SK-MEL-5 (cell line): ENCODE results near the gene KCTD13. TPM values are rescaled to one million over a fixed set of nuclear protein-coding genes. Genes with fewer than 3 reads are reported as not detected.
"Not testable (repeated sequence)": the region's sequence is repeated elsewhere in the genome, so short reads cannot be mapped to it uniquely, and the experiment has no call there.

Source experiments
- DNase-seq: peaks from one replicate; pipeline ENCODE4 v3.0.0-alpha.2; 2016; ENCODE audit warnings: low read depth, low spot score
- in situ Hi-C: cut with HindIII; loops from 2 replicates; pipeline ENCODE4 v1.10.0; 2016; ENCODE audit warnings: low sequenced_read_pairs, high pct_unique_total_duplicates, low pct_unique_long_range_greater_than_20kb
- total RNA-seq: library from RNA; depleted of rRNA; stranded (reverse); fragments of >200 nt; shearing (Covaris generic); gene quantifications from 2 replicates; pipeline ENCODE4 v1.2.3, GENCODE V29; 2014; rRNA removed

The KCTD13 gene
- total RNA-seq, 1 experiment from 2014 or later, result 9.1 TPM

DNA sequence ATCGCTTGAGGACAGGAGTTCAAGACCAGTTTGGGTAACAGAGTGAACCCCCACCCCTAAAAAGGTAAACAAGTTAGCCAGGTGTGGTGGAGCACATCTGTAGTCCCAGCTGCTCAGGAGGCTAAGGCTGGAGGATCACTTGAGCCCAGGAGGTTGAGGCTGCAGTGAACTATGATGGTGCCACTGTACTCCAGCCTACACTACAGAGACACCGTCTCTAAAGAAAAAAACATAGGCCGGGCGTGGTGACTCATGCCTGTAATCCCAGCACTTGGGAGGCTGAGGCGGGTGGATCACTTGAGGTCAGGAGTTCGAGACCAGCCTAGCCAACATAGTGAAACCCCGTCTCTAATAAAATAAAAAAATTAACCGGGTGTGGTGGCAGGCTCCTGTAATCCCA is 57.0 kb downstream of the KCTD13 start:
- in situ Hi-C loops, DNase-seq: not testable (repeated sequence)

DNA sequence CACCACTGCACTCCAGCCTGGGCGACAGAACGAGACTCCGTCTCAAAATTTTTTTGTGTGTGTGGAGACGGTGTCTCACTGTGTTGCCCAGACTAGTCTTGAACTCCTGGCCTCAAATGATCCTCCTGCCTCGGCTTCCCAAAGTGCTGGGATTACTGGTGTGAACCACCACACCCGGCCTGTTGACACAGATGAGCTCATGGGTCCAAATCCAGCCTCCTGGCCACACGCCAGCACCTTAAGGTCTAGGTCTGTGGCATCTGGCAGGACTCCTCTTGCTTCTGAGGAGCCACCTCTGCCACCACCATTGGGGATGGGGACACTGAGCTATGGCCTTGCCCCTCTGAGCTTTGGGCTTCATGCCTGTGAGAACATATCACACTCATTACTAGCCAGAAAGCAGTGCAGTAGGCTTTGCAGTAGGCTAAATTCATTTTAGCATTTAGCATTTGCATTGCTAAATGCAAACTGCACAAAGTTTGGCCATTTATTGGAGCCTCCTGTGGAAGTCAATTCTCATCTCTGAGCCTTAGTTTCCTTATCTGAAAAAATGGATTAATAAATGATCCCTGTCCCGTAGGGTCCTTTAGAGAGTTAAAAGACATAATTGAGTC is 57.5 kb downstream of the KCTD13 start:
- in situ Hi-C loops, result no loop called here
- no peak for DNase-seq

DNA sequence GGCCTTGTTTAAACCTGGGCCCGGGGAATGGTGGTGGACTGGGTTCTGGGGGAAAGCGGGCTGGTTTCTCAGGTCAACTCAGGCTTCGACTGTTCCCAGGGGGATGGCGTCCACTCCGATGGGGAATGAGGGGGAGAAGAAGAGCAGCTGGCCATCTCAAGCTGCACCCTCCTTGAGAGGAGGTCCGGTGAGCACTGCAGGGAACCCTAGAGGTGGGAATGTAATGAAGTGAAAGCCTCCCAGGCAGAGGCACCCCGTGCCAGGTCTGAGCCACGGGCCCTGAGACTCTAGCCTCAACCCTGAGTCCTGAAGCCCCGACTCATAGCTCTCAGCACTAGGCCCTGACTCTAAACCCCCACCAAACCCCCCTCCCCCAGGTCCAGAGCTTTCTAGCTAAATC is 61.8 kb downstream of the KCTD13 start:
- no peak for DNase-seq
- in situ Hi-C loops, result no loop called here

DNA sequence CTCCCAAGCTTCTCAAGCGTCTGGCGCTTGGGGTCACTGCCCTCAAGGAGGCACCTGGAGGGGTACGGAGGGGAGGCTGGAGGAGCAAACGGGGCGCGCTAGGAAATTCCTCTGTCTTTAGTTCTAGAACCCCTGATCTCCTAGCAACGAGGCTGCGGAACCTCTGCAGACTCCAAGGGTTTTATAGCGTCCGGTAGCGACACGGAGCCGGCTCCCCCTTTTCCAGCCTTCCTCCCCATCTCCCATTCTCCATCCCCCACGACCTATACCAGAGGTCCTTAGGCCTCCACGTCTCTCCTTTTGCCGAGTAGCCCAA is 62.4 kb downstream of the KCTD13 start:
- in situ Hi-C loops, result no loop called here
- DNase-seq, result no peak

- in situ Hi-C loops, result no loop called here
- peak; percentile 95 for DNase-seq
Measured at GRCh38 chr16:29862884-29863668, 63.0 kb downstream of the KCTD13 start, which contains the start of gene CDIPT. Gene CDIPT, minus strand, starts transcription at chr16:29863226. Its CDS starts 369 bp downstream, at chr16:29862857.

GRCh38 chr16:29862383-29862883 is 63.6 kb downstream of the KCTD13 start:
- in situ Hi-C loops, result no loop called here
- DNase-seq, result peak; percentile 22

DNA sequence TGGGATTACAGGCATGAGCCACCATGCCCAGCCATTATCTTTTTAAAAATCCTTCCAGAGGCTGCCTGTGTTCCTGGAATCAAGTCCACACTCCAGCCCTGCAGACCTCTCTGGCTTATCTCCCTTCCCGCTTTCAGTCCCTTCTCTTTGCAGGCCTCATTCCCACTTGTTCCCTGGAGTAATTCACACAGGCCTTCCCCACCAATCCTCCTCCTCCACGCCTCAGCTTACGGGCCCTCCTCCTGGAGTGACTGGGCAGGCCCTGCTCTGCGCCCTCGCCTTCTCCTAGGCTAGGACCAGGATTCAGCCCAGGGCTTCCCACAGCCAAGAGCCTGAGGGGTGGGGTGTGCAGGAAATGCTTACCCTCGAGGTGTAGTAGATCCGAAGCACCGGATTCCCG is 65.8 kb downstream of the KCTD13 start:
- in situ Hi-C loops, result no loop called here
- DNase-seq, result no peak

- in situ Hi-C loops, result no loop called here
- DNase-seq, result no peak
Measured at GRCh38 chr16:29858974-29859373, 67.1 kb downstream of the KCTD13 start.

GRCh38 chr16:29858149-29858849 is 67.7 kb downstream of the KCTD13 start:
- no peak for DNase-seq
- in situ Hi-C loops, result no loop called here

DNA sequence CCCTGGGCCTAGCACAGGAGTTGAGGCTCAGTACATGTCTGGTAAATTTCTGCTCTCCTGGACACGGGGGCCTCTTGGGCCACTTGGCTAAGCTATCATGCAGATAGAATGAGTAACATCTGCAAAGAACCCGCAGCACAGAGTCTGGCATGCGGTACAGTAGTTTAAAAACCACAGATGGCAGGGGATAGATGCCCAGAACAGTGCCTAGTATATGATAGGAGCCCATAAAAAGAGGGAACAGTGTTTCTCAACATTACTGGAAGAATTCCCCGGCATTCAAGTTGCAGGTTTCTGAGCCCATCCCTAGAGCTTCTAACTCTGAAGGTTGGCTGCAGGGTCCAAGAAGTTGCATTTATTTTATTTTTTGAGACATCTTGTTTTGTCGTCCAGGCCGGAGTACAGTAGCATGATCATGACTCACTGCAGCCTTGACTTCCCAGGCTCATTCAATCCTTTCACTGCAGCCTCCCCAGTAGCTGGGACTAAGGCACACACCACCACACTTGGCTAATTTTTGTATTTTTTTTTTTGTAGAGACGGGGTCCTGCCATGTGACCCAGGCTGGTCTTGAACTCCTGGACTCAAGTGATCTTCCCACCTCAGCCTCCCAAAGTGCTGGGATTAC is 68.8 kb downstream of the KCTD13 start:
- in situ Hi-C loops, result no loop called here
- no peak for DNase-seq

Other genes with a start within 250 kb of the KCTD13 start
- 41.1 and 46.0 TPM in 2 replicates for gene QPRT, start 247.0 kb downstream of the KCTD13 start, total RNA-seq
- gene C16orf54, start 180.2 kb downstream of the KCTD13 start, total RNA-seq, result not detected in 2 replicates
- gene ZG16, start 148.0 kb downstream of the KCTD13 start, total RNA-seq, result not detected in 2 replicates
- gene KIF22, start 135.5 kb downstream of the KCTD13 start, total RNA-seq, result 29.9 and 34.9 TPM in 2 replicates
- gene MAZ, start 119.7 kb downstream of the KCTD13 start, total RNA-seq, result 163 and 182 TPM in 2 replicates
- not detected in 2 replicates for gene PRRT2, start 114.0 kb downstream of the KCTD13 start, total RNA-seq
- gene PAGR1, start 110.1 kb downstream of the KCTD13 start, total RNA-seq, result 19.8 and 21.1 TPM in 2 replicates
- gene MVP, start 105.8 kb downstream of the KCTD13 start, total RNA-seq, result 35.7 and 41.9 TPM in 2 replicates
- 74.1 and 82.6 TPM in 2 replicates for gene CDIPT, start 63.0 kb downstream of the KCTD13 start, total RNA-seq
- gene SEZ6L2, start 26.7 kb downstream of the KCTD13 start, total RNA-seq, result 8.7 and 10.3 TPM in 2 replicates
- gene ASPHD1, start 25.7 kb downstream of the KCTD13 start, total RNA-seq, result 3.4 and 3.7 TPM in 2 replicates
- 48.2 and 51.8 TPM in 2 replicates for gene TMEM219, start 35.9 kb upstream of the KCTD13 start, total RNA-seq
- 28.6 and 30.3 TPM in 2 replicates for gene TAOK2, start 47.6 kb upstream of the KCTD13 start, total RNA-seq
- gene HIRIP3, start 69.4 kb upstream of the KCTD13 start, total RNA-seq, result 6.6 and 9.8 TPM in 2 replicates
- gene INO80E, start 70.0 kb upstream of the KCTD13 start, total RNA-seq, result 39.4 and 46.7 TPM in 2 replicates
- gene DOC2A, start 84.8 kb upstream of the KCTD13 start, total RNA-seq, result 1.5 and 2.1 TPM in 2 replicates
- gene C16orf92, start 97.0 kb upstream of the KCTD13 start, total RNA-seq, result not detected in 2 replicates
- gene TLCD3B, start 105.0 kb upstream of the KCTD13 start, total RNA-seq, result not detected in 2 replicates
- 1,063 and 1,100 TPM in 2 replicates for gene ALDOA, start 139.5 kb upstream of the KCTD13 start, total RNA-seq
- gene PPP4C, start 149.8 kb upstream of the KCTD13 start, total RNA-seq, result 70.7 and 79.1 TPM in 2 replicates
- gene TBX6, start 165.7 kb upstream of the KCTD13 start, total RNA-seq, result 0.08 and 0.24 TPM in 2 replicates
- gene YPEL3, start 170.0 kb upstream of the KCTD13 start, total RNA-seq, result 1.7 and 1.9 TPM in 2 replicates
- gene GDPD3, start 187.3 kb upstream of the KCTD13 start, total RNA-seq, result 0.34 TPM in 1 of 2 replicates, not detected in the other
- gene MAPK3, start 197.0 kb upstream of the KCTD13 start, total RNA-seq, result 20.4 and 22.0 TPM in 2 replicates